Measurements from ENCODE around the gene SUSD4.
A peak's percentile ranks its signal among the peaks of the same experiment; 100 is the strongest.
"Not testable (repeated sequence)": the region's sequence is repeated elsewhere in the genome, so short reads cannot be mapped to it uniquely, and the experiment has no call there.

Gene SUSD4, protein sequence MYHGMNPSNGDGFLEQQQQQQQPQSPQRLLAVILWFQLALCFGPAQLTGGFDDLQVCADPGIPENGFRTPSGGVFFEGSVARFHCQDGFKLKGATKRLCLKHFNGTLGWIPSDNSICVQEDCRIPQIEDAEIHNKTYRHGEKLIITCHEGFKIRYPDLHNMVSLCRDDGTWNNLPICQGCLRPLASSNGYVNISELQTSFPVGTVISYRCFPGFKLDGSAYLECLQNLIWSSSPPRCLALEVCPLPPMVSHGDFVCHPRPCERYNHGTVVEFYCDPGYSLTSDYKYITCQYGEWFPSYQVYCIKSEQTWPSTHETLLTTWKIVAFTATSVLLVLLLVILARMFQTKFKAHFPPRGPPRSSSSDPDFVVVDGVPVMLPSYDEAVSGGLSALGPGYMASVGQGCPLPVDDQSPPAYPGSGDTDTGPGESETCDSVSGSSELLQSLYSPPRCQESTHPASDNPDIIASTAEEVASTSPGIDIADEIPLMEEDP

DNA sequence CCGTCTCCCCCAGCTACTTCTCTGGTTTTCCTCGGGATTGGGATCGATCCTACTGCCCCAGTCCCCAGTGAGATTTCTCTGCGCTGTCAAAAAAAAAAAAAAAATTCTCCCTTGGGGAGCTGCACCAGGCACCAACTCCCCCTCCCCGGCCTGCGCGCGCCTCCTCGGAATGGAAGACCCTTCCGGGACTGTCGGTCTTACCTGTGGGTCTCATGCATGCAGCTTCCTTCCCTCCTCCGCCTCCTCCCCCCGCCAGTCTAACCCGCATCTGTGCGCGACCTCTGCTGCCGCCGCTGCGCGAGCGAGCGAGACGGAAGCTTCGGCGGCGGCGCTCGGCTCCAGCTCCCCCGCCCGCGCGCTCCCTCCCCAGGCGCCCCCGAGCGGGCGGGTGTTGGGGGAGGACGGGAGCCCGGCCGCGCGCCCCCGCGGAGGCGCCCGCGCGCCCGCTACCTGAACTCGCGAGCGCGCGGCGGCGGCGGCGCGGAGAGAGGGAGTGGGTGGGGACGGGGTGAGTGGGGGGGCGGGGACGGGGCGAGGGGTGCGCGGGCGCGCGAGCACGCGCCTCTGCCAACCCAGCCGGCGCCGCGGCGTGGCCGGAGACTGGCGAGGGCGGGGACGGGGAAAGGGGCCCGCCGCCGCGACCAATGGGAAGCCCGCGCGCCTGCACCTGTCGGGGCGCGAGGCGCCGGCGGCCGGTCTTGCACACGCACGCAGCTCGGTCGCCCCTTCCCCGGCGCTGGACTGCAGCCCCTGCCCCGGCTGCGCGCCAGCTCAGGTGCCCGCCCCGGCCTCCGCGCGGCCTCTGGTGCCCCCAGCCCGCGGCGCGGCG, at the start of gene SUSD4:
SUSD4 (minus strand) TSS at position 321 of the 829 bp plus-strand sequence. CDS start 751 bp downstream, outside the sequence.
- Mint-ChIP-seq H3K4me3 (peak within 1 kb of the TSS; percentile 86), H3K36me3 (no peaks in the 10 kb centered on the region), H3K9me3 (ENCODE audit: low read depth) (no peaks in the 10 kb centered on the region), H3K4me1 (ENCODE audit: low read depth) (peaks cover 16% of the 10 kb centered on the region), H3K27ac (no peak within 1 kb of the TSS), H3K27me3 (no peaks in the 10 kb centered on the region)

GRCh38 chr1:223413216-223413615, 49.2 kb upstream of the SUSD4 start:
- no peaks in the 10 kb centered on the region for H3K4me1 Mint-ChIP-seq (ENCODE audit: low read depth)
- no peak overlapping the region for H3K4me3 Mint-ChIP-seq
- peaks cover 2% of the 10 kb centered on the region for H3K27me3 Mint-ChIP-seq
- H3K9me3 Mint-ChIP-seq (ENCODE audit: low read depth): no peaks in the 10 kb centered on the region
- no peak overlapping the region for H3K27ac Mint-ChIP-seq
- H3K36me3 Mint-ChIP-seq: no peaks in the 10 kb centered on the region

DNA sequence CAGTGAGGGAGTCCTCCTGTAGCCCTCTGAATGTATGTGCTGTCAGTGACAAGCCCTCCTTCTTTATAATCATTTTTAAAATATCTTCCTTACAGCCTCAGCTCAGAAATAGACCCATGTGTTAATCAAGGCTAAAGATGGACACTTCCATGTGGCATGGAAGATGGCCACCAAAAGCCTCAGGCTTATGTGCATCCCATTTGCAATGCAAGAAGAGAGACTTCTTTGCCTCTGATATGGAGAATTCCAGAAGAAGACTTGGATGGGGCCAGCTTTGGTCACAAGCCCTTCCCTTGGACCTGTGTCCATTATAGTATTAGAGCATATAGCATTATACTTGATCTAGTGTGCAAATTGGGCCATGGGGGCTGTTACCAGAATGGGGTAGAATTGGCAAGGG, 47.7 kb upstream of the SUSD4 start:
- H3K4me3 Mint-ChIP-seq: no peak overlapping the region
- peaks cover 3% of the 10 kb centered on the region for H3K27me3 Mint-ChIP-seq
- no peak overlapping the region for H3K27ac Mint-ChIP-seq
- H3K4me1 Mint-ChIP-seq (ENCODE audit: low read depth): no peaks in the 10 kb centered on the region
- H3K36me3 Mint-ChIP-seq: no peaks in the 10 kb centered on the region
- H3K9me3 Mint-ChIP-seq (ENCODE audit: low read depth): no peaks in the 10 kb centered on the region

GRCh38 chr1:223411309-223411708, 47.3 kb upstream of the SUSD4 start:
- peaks cover 6% of the 10 kb centered on the region for H3K27me3 Mint-ChIP-seq

GRCh38 chr1:223410036-223410435, 46.1 kb upstream of the SUSD4 start:
- Mint-ChIP-seq H3K4me1 (ENCODE audit: low read depth) (peaks cover 12% of the 10 kb centered on the region), H3K27ac (no peak overlapping the region), H3K36me3 (no peaks in the 10 kb centered on the region), H3K27me3 (peaks cover 6% of the 10 kb centered on the region), H3K9me3 (ENCODE audit: low read depth) (no peaks in the 10 kb centered on the region), H3K4me3 (no peak overlapping the region)

More at GRCh38 chr1:223411309-223411708, 47.3 kb upstream of the SUSD4 start:
- H3K9me3 Mint-ChIP-seq (ENCODE audit: low read depth): no peaks in the 10 kb centered on the region
- H3K4me1 Mint-ChIP-seq (ENCODE audit: low read depth): peaks cover 4% of the 10 kb centered on the region
- no peak overlapping the region for H3K27ac Mint-ChIP-seq
- no peak overlapping the region for H3K4me3 Mint-ChIP-seq
- H3K36me3 Mint-ChIP-seq: no peaks in the 10 kb centered on the region

- Mint-ChIP-seq H3K9me3 (ENCODE audit: low read depth) (no peaks in the 10 kb centered on the region), H3K36me3 (no peaks in the 10 kb centered on the region), H3K4me1 (ENCODE audit: low read depth) (peaks cover 40% of the 10 kb centered on the region), H3K27me3 (peaks cover 4% of the 10 kb centered on the region), H3K4me3 (no peak overlapping the region), H3K27ac (no peak overlapping the region)
These were observed 41.5 kb upstream of the SUSD4 start for GRCh38 chr1:223405507-223405906.

- H3K36me3 Mint-ChIP-seq: no peaks in the 10 kb centered on the region
- H3K4me1 Mint-ChIP-seq (ENCODE audit: low read depth): peaks cover 40% of the 10 kb centered on the region
- H3K4me3 Mint-ChIP-seq: no peak overlapping the region
- H3K9me3 Mint-ChIP-seq (ENCODE audit: low read depth): no peaks in the 10 kb centered on the region
- peak overlapping the region; percentile 75 for H3K27ac Mint-ChIP-seq
- peaks cover 4% of the 10 kb centered on the region for H3K27me3 Mint-ChIP-seq
These were observed 39.3 kb upstream of the SUSD4 start for GRCh38 chr1:223403184-223403815.

DNA sequence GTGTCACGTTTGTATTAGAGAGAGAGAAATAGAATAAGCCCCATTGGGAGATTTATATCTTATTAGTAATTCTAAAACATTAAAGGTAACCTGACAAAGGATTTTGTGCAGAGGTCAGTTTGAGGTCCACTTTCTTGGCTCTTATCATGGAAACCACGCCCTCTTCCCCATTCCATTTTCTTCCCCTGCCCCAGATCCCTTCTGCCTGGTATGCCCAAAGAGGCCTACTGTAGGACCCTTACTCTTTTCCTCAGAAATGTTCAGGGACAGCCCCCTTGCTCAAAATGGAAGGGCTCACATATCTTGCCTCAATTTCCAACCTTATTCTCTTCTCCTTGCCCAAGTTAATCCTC, 38.8 kb upstream of the SUSD4 start:
- peak overlapping the region; percentile 75 for H3K27ac Mint-ChIP-seq
- H3K9me3 Mint-ChIP-seq (ENCODE audit: low read depth): no peaks in the 10 kb centered on the region
- H3K4me1 Mint-ChIP-seq (ENCODE audit: low read depth): peaks cover 40% of the 10 kb centered on the region
- H3K36me3 Mint-ChIP-seq: no peaks in the 10 kb centered on the region
- H3K27me3 Mint-ChIP-seq: peaks cover 4% of the 10 kb centered on the region
- no peak overlapping the region for H3K4me3 Mint-ChIP-seq

GRCh38 chr1:223401873-223402789, 38.2 kb upstream of the SUSD4 start:
- H3K27me3 Mint-ChIP-seq: peaks cover 4% of the 10 kb centered on the region
- peak overlapping the region; percentile 75 for H3K27ac Mint-ChIP-seq
- H3K9me3 Mint-ChIP-seq (ENCODE audit: low read depth): no peaks in the 10 kb centered on the region
- no peaks in the 10 kb centered on the region for H3K36me3 Mint-ChIP-seq
- peaks cover 40% of the 10 kb centered on the region for H3K4me1 Mint-ChIP-seq (ENCODE audit: low read depth)
- H3K4me3 Mint-ChIP-seq: no peak overlapping the region

DNA sequence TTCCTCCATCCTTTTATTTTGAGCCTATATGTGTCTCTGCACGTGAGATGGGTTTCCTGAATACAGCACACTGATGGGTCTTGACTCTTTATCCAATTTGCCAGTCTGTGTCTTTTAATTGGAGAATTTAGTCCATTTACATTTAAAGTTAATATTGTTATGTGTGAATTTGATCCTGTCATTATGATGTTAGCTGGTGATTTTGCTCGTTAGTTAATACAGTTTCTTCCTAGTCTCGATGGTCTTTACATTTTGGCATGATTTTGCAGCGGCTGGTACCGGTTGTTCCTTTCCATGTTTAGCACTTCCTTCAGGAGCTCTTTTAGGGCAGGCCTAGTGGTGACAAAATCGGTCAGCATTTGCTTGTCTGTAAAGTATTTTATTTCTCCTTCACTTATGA, 35.4 kb upstream of the SUSD4 start:
- H3K27me3 Mint-ChIP-seq, H3K4me3 Mint-ChIP-seq: not testable (repeated sequence)
- H3K4me1 Mint-ChIP-seq (ENCODE audit: low read depth): peaks cover 22% of the 10 kb centered on the region

DNA sequence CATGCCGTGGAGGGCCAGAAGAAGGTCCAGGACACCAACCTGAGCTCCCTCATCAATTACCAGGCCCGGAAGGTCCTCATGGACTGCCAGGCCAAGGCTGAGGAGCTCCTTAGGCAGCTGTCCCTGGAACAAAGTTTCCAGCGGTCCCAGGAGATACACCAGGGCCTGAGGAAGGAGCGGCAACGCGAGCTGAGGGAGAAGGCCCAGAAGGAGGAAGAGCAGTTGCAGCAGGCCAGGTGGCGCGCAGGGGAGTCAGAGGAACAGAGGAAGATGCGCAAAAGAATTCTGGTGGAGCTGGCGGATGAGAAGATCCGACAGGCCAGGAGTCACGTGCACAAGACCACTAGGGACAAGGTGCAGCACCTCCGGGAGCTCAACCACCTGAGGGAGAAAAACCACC, 30.7 kb upstream of the SUSD4 start:
- no peak overlapping the region for H3K27ac Mint-ChIP-seq

More for the DNA sequence above, 35.4 kb upstream of the SUSD4 start:
- H3K36me3 Mint-ChIP-seq; H3K27ac Mint-ChIP-seq; H3K9me3 Mint-ChIP-seq (ENCODE audit: low read depth): not testable (repeated sequence)

GRCh38 chr1:223394242-223394641, 30.3 kb upstream of the SUSD4 start:
- Mint-ChIP-seq H3K9me3 (ENCODE audit: low read depth) (no peaks in the 10 kb centered on the region), H3K27me3 (peaks cover 17% of the 10 kb centered on the region), H3K4me1 (ENCODE audit: low read depth) (no peaks in the 10 kb centered on the region), H3K27ac (no peak overlapping the region), H3K4me3 (no peak overlapping the region), H3K36me3 (no peaks in the 10 kb centered on the region)

More for the DNA sequence above, 30.7 kb upstream of the SUSD4 start:
- no peaks in the 10 kb centered on the region for H3K4me1 Mint-ChIP-seq (ENCODE audit: low read depth)
- no peaks in the 10 kb centered on the region for H3K9me3 Mint-ChIP-seq (ENCODE audit: low read depth)
- no peak overlapping the region for H3K4me3 Mint-ChIP-seq
- H3K27me3 Mint-ChIP-seq: peaks cover 17% of the 10 kb centered on the region
- no peaks in the 10 kb centered on the region for H3K36me3 Mint-ChIP-seq

- no peaks in the 10 kb centered on the region for H3K36me3 Mint-ChIP-seq
- H3K4me3 Mint-ChIP-seq: peak within 1 kb of the TSS; percentile 12
- no peaks in the 10 kb centered on the region for H3K4me1 Mint-ChIP-seq (ENCODE audit: low read depth)
- no peak within 1 kb of the TSS for H3K27ac Mint-ChIP-seq
- no peaks in the 10 kb centered on the region for H3K9me3 Mint-ChIP-seq (ENCODE audit: low read depth)
- H3K27me3 Mint-ChIP-seq: peaks cover 17% of the 10 kb centered on the region
These were observed 29.6 kb upstream of the SUSD4 start, which contains the start of gene CCDC185 for GRCh38 chr1:223393275-223394214. Gene CCDC185 (plus strand): TSS chr1:223393415. CDS start chr1:223393476, 61 bp downstream.
